Activated T-cell treated with anti-CD3 and anti-CD28 coated beads, Interleukin-2, amount 50 U/mL, for 4 hours (primary cell): ENCODE results near the gene LRRC4. TPM values are rescaled to one million over a fixed set of nuclear protein-coding genes. Genes with fewer than 3 reads are reported as not detected.

ENCODE experiments used
- ATAC-seq, 2 donors: fragments of 200-7000 bp; cut with Tn5 transposase; one replicate each; pipeline ENCODE4 v1.10.0; 2021
- DNase-seq: peaks from one replicate; pipeline ENCODE4 v3.0.0-alpha.2; 2020
- H3K27me3 Mint-ChIP-seq: one replicate; pipeline ENCODE4 v1.8.0; 2021; ENCODE audit warnings: low read depth, mixed read lengths
- H3K36me3 Mint-ChIP-seq: one replicate; pipeline ENCODE4 v1.8.0; 2022; ENCODE audit warnings: mixed read lengths; ENCODE audit not compliant: insufficient read depth
- H3K4me1 Mint-ChIP-seq: one replicate; pipeline ENCODE4 v1.8.0; 2021; ENCODE audit warnings: low read depth, mixed read lengths
- H3K4me3 Mint-ChIP-seq: one replicate; pipeline ENCODE4 v1.8.0; 2021; ENCODE audit warnings: mild to moderate bottlenecking, moderate library complexity, mixed read lengths
- H3K9me3 Mint-ChIP-seq: one replicate; pipeline ENCODE4 v1.8.0; 2021; ENCODE audit warnings: mixed read lengths
- total RNA-seq, 3 donors: library from RNA; stranded (reverse); gene quantifications; one replicate each; pipeline ENCODE4 v1.2.1, GENCODE V29; 2021

The LRRC4 gene
- total RNA-seq, 3 donors from 2014 or later: 1.2 to 4.2 (median 2.8) TPM

GRCh38 chr7:127978421-127978820 lies 52.8 kb downstream of the LRRC4 start:
- ATAC-seq (no peak), DNase-seq (no peak)
- no peaks in the 10 kb centered on the region for H3K27me3 Mint-ChIP-seq
- H3K4me3 Mint-ChIP-seq: no peak overlapping the region
- H3K9me3 Mint-ChIP-seq: peaks cover 23% of the 10 kb centered on the region
- peaks cover 17% of the 10 kb centered on the region for H3K4me1 Mint-ChIP-seq
- peaks cover 62% of the 10 kb centered on the region for H3K36me3 Mint-ChIP-seq

Other genes with a start within 250 kb of the LRRC4 start
- not detected for gene LEP, start 209.8 kb upstream of the LRRC4 start, total RNA-seq